Hepatocyte (in vitro differentiated cells): ENCODE data around the gene ACVR2A.

Experiments used
- CTCF ChIP-seq: fragments of 200-600 bp; sonication (generic); IDR thresholded peaks from 2 replicates; pipeline ENCODE4 v1.5.1; 2016; ENCODE audit warnings: antibody characterized with exemption, mild to moderate bottlenecking; ENCODE audit not compliant: poor library complexity
- EZH2phosphoT487 ChIP-seq: fragments of 200-600 bp; sonication (generic); IDR thresholded peaks from one replicate; pipeline ENCODE4 v1.6.1; 2018; ENCODE audit warnings: antibody characterized with exemption, mild to moderate bottlenecking, low read depth, moderate library complexity; ENCODE audit not compliant: unreplicated experiment, severe bottlenecking

- TF ChIP-seq EZH2phosphoT487 (no peak), CTCF (no peak)
Observed at GRCh38 chr2:147851244-147851930, 6.6 kb downstream of the ACVR2A start.
